ENCODE measurements around the gene JMJD7. TPM values are rescaled to one million over a fixed set of nuclear protein-coding genes. Genes with fewer than 3 reads are reported as not detected.

Gene JMJD7
- total RNA-seq, 1 experiment from 2014 or later: 13.2 TPM

DNA sequence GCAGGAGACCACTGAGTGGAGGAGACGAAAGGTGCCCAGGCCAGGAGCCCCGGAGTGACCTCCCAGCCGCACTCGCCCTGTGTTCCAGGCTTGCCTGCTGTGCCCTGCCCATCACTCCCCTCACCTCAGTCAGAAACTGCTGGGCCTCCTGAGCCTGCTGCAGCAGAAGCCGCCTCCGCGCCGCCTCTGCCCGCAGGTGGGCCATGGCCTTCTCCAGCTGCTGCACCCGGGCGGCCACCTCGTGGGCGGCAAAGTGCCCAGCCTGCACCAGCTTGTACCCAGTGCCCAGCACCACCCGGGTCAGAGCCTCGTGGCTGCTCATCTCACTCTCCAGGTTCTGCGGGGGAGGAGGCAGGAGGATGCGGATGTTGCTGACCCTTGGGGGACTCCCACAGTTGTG is 28.4 kb downstream of the JMJD7 start:
- Histone ChIP-seq H3K27ac (ENCODE audit: low read length) (no peak overlapping the region), H3K27me3 (ENCODE audit: control insufficient read depth, insufficient read depth, low read length) (no peaks in the 10 kb centered on the region), H3K9me3 (ENCODE audit: control insufficient read depth, insufficient read depth, low read depth, low read length) (no peaks in the 10 kb centered on the region), H3K4me1 (ENCODE audit: control insufficient read depth, insufficient read depth, low read length) (no peaks in the 10 kb centered on the region), H3K36me3 (ENCODE audit: control insufficient read depth, insufficient read depth, low read length) (no peaks in the 10 kb centered on the region), H3K4me3 (ENCODE audit: low read depth in 2 of 2, low read length in 2 of 2) (no peak overlapping the region)
- intact Hi-C loops (cut with micrococcal nuclease; ENCODE audit: unreplicated experiment): no loop called here
- no peak for ATAC-seq
- in situ Hi-C loops (cut with HindIII; ENCODE audit: low pct_unique_long_range_greater_than_20kb, low sequenced_read_pairs): no loop called here
- CTCF ChIA-PET: no interaction called here
- no peak for TF ChIP-seq TCF7L2 (IDR thresholded peaks at IDR 0.05; ENCODE audit: low read depth, low read length)
- TF ChIP-seq CTCF (IDR thresholded peaks at IDR 0.05): no peak
- no peak for TF ChIP-seq SIN3A (IDR thresholded peaks at IDR 0.05; ENCODE audit: borderline replicate concordance, insufficient read depth, low read depth, low read length)
- no peak for TF ChIP-seq REST (IDR thresholded peaks at IDR 0.05; ENCODE audit: insufficient read depth in 1 of 2, low read depth in 2 of 2, low read length in 1 of 2)
- TF ChIP-seq POLR2AphosphoS5 (IDR thresholded peaks at IDR 0.05; ENCODE audit: low read depth, low read length): no peak
- DNase-seq (ENCODE audit: low read depth, low spot score): no peak
- POLR2A ChIA-PET: no interaction called here
- BruUV-seq (replicated peaks): no TSS peak

DNA sequence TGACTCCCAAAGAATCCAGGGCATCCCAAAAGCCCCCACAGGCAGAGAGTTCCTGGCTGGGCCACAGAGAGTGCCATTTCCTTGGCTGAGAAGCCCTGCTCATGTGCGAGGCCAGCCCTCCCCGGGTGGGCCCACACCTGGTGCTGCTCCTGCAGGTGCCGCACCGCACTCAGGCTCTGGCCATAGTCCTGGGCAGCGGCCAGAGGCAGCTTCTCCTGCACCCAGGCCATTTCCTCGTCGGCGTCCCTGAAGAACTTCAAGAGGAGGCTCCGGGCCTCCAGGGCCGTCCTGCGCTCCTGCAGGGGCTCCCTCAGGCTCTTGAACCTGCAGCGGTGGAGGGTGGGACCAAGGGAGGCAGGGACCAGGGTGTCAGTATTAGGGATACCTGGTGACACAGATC is 28.8 kb downstream of the JMJD7 start:
- TF ChIP-seq TCF7L2 (IDR thresholded peaks at IDR 0.05; ENCODE audit: low read depth, low read length) (no peak), POLR2AphosphoS5 (IDR thresholded peaks at IDR 0.05; ENCODE audit: low read depth, low read length) (no peak)
- CTCF ChIA-PET: no interaction called here
- BruUV-seq (replicated peaks): no TSS peak
- Histone ChIP-seq H3K9me3 (ENCODE audit: control insufficient read depth, insufficient read depth, low read depth, low read length) (no peaks in the 10 kb centered on the region), H3K36me3 (ENCODE audit: control insufficient read depth, insufficient read depth, low read length) (no peaks in the 10 kb centered on the region), H3K4me1 (ENCODE audit: control insufficient read depth, insufficient read depth, low read length) (no peaks in the 10 kb centered on the region), H3K27me3 (ENCODE audit: control insufficient read depth, insufficient read depth, low read length) (no peaks in the 10 kb centered on the region), H3K4me3 (ENCODE audit: low read depth in 2 of 2, low read length in 2 of 2) (no peak overlapping the region), H3K27ac (ENCODE audit: low read length) (no peak overlapping the region)
- in situ Hi-C loops (cut with HindIII; ENCODE audit: low pct_unique_long_range_greater_than_20kb, low sequenced_read_pairs): no loop called here
- intact Hi-C loops (cut with micrococcal nuclease; ENCODE audit: unreplicated experiment): no loop called here
- no peak for DNase-seq (ENCODE audit: low read depth, low spot score)
- no peak for ATAC-seq
- POLR2A ChIA-PET: no interaction called here

GRCh38 chr15:41857316-41857715 is 29.4 kb downstream of the JMJD7 start:
- ChIA-PET CTCF (no interaction called here), POLR2A (no interaction called here)
- ATAC-seq: no peak
- H3K36me3 ChIP-seq (ENCODE audit: control insufficient read depth, insufficient read depth, low read length): no peaks in the 10 kb centered on the region
- no TSS peak for BruUV-seq (replicated peaks)
- H3K4me3 ChIP-seq (ENCODE audit: low read depth in 2 of 2, low read length in 2 of 2): no peak overlapping the region
- no peaks in the 10 kb centered on the region for H3K27me3 ChIP-seq (ENCODE audit: control insufficient read depth, insufficient read depth, low read length)
- no peak for TF ChIP-seq SIN3A (IDR thresholded peaks at IDR 0.05; ENCODE audit: borderline replicate concordance, insufficient read depth, low read depth, low read length)
- no peak for TF ChIP-seq CTCF (IDR thresholded peaks at IDR 0.05)
- TF ChIP-seq REST (IDR thresholded peaks at IDR 0.05; ENCODE audit: insufficient read depth in 1 of 2, low read depth in 2 of 2, low read length in 1 of 2): no peak
- TF ChIP-seq POLR2AphosphoS5 (IDR thresholded peaks at IDR 0.05; ENCODE audit: low read depth, low read length): no peak
- TF ChIP-seq TCF7L2 (IDR thresholded peaks at IDR 0.05; ENCODE audit: low read depth, low read length): no peak
- in situ Hi-C loops (cut with HindIII; ENCODE audit: low pct_unique_long_range_greater_than_20kb, low sequenced_read_pairs) (no loop called here), intact Hi-C loops (cut with micrococcal nuclease; ENCODE audit: unreplicated experiment) (no loop called here)
- no peaks in the 10 kb centered on the region for H3K4me1 ChIP-seq (ENCODE audit: control insufficient read depth, insufficient read depth, low read length)
- DNase-seq (ENCODE audit: low read depth, low spot score): no peak
- H3K27ac ChIP-seq (ENCODE audit: low read length): no peak overlapping the region
- H3K9me3 ChIP-seq (ENCODE audit: control insufficient read depth, insufficient read depth, low read depth, low read length): no peaks in the 10 kb centered on the region
